ENCODE data around the gene TMEM273. TPM values are rescaled to one million over a fixed set of nuclear protein-coding genes. Genes with fewer than 3 reads are reported as not detected.
"Not testable (repeated sequence)": the region's sequence is repeated elsewhere in the genome, so short reads cannot be mapped to it uniquely, and the experiment has no call there.

TMEM273 gene
- total RNA-seq, 1 donor from 2014 or later: 11.1 TPM

DNA sequence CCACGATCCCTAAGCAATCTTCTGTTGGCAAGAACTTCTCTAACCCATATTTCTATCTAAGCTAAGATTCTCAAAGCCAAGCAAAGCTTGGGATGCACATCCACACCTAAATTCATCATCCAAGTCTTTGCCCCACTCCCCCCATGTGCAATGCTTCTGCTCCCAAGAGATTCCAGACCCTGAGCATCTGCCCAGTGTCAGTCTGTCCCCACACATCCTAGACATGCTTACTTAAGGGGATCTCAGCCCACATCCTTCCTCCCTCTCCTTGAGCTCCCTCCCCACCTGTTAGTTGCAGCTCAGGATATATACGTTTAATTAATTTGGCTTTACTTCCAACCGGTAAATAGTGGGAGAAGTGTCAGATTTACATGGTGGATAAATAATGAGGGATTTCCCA lies 17.0 kb upstream of the TMEM273 start:
- intact Hi-C loops (cut with micrococcal nuclease): no loop called here

DNA sequence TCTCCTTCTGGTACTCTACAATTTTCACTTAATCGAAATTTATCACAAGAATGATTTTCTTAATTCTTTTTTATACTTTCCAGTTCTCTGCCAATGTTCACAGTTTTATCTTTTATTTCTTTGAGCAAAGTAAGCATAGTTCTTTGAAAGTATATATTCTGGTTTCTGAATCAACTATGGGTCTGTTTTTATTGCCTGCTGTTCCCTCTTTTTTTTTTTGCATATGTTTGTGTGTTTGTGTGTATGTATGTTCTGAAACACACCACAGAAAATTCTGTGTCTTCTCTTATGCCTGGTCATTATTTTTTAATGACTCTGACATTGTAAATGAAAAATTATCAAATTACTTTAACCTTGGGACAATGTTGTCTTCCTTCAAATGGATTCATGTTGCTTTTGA lies 15.9 kb upstream of the TMEM273 start:
- intact Hi-C loops (cut with micrococcal nuclease): no loop called here

DNA sequence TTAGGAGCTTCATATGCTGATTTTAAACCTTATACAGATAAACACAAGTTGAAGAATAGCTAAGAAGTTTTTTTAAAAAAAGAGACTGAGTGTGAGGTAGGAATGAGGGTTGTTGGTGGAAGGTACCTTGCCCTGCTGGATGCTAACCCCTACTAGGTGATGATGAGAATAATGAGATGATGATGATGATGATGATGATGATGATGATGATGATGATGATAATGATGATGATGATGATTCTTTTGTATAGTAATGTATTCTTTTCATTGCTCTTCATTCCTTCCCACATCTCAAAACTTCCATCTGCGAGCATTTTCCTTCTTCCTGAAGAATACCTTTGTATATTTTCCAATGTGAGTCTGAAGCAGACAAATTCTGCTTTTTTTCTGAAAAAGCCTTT lies 14.1 kb upstream of the TMEM273 start:
- intact Hi-C loops (cut with micrococcal nuclease): no loop called here

DNA sequence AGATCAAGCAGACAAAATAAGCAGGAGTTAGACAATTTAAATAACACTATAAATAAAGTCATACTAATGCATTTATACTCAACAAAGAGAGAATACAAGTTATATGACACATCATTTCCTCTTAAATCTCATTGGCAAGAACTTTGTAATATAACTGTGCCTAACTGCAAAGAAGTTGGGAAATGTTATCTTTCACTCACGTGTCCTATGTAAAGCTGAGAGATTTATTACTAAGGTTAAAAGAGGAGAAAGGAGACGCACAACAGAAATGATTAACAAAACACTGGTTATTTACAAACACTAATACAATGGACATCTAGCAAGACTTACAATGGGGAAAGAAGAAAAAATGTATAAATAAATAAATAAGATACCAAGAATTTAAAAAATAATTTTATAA lies 12.7 kb upstream of the TMEM273 start:
- intact Hi-C loops (cut with micrococcal nuclease): no loop called here

DNA sequence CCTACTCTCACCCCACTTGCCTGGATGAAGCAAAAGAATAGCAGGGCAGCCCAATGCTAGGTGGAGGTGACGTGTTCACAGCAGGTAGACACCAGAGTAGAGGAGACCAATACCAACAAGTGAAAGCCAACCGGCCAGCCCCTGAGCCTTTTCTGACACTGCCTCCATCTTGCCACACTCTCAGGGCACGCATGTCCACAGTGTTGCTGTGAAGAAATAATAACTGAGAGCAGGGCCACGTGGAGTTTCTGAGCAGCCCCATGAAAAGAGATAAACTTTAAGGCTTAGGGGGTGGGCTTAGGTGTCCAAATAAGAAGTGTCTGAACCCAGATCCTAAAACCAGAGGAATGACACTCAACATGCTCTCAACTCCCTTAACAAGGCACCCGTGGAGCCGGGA lies 9.0 kb upstream of the TMEM273 start:
- intact Hi-C loops (cut with micrococcal nuclease): no loop called here

DNA sequence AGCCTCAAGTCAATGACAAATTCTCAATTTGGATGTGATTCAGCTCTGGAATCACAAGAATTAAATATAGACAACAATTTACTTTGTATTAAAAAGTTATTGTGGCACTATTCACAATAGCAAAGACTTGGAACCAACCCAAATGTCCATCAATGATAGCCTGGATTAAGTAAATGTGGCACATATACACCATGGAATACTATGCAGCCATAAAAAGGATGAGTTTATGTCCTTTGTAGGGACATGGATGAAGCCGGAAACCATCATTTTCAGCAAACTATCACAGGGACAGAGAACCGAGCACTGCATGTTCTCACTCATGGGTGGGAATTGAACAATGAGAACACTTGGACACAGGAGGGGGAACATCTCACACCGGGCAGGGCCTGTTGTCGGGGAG lies 7.7 kb upstream of the TMEM273 start:
- intact Hi-C loops (cut with micrococcal nuclease): not testable (repeated sequence)

DNA sequence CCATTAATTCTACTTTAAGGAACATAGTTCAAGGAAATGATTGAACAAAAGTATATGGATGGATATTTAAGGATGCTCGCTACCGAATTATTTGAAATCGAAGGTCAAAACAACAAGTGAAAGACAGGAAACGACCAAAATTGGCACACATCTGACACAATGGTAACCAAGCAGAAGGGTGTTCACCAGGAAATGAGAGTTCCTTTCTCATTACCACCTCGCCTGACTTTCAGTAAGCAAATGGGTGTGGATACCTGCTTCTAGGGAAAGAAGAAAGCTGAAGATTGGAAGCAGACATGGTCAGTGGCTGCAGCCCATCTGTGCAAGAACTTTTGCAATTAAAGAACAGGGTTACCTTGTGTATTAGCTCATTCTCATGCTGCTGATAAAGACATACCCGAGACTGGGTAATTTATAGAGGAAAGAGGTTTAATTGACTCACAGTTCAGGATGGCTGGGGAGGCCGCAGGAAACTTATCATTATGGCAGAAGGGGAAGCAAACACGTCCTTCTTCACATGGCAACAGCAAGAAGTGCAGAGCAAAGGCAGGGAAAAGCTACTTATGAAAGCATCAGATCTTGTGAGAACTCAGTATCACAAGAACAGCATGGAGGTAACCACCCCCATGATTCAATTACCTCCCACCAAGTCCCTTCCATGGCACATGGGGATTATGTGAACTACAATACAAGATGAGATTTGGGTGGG lies 6.2 kb upstream of the TMEM273 start:
- intact Hi-C loops (cut with micrococcal nuclease): no loop called here

DNA sequence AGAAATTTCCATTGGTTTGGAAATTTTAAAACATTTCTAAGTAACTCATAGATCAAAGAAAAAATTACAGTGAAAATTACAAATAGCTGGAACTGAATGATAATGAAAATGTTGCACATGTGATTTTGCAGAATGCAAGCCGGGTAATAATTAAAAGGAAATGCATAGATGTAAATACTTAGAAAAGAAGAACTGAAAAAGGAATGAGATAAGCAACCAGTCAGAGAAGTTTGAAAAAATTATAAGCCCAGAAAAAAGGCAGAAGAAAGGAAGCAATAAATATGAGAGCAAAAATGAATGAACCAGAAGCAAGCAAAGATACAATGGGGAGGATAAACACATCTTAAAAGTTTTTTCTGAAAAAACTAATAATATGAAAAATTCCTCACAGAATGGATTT lies 3.2 kb upstream of the TMEM273 start:
- intact Hi-C loops (cut with micrococcal nuclease): no loop called here

DNA sequence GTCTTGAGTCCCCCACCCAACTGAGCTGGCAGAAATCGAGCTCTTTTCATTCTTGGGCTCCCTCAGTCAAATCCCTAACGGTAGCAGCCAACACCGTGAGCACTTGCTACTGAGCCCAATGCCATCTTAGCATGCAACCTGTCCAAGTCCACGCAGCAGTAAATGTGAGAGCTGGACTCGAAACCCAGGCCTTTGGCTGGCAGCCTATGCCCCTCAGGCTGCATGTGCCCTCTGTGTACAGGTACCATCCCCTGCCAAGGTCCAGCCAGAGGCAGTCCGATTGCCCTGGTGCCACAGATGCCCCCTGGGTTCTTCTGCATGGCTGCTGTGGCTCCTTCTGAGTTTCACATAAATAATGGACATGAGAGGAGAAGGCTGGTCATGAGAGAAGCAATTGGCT lies 1.2 kb upstream of the TMEM273 start:
- intact Hi-C loops (cut with micrococcal nuclease): no loop called here

DNA sequence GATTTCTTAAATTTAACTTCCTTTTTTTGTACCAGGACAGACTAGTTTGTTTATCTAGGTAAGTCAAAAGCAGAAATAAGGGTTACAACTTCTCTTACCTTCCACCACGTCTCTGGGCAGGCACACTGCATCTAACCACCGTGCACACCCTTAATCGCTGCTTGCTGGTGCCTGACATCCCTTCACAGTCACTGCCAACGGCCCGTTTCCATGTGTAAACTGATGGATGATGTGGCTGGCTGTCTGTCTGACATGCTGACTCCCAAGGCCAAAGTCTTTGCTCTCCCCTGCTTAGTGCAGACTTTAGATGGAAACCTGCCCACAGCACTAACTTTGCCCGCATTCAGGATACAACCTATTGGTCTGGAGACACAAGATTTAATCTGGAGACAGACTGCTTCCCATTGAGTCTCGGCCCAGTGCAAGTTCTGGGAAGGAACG lies 1.1 kb downstream of the TMEM273 start:
- intact Hi-C loops (cut with micrococcal nuclease): loop anchor here (1.0 kb wide), 1 partner anchor 352 kb away; the partner anchor contains the start of gene ERCC6

DNA sequence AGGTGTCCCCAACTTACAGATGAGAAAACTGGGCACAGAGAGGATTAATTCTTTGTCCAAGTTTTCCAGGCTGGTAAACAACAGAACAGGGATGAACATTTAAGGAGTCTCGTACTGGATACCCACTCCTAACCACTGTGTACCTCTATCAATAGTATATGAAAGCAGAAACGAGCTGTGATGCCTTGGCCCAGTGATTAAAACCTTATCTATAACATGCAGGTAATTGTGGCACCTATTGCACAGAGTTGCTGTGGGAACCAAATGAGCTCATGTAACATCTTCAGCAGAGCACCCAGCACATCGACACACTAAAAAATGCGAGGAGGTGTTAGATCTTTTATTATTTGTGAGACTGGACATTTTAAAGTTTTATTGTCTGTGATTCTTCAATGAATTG lies 1.6 kb downstream of the TMEM273 start:
- intact Hi-C loops (cut with micrococcal nuclease): loop anchor here (1.0 kb wide), 1 partner anchor 353 kb away; the partner anchor contains the start of gene ERCC6

DNA sequence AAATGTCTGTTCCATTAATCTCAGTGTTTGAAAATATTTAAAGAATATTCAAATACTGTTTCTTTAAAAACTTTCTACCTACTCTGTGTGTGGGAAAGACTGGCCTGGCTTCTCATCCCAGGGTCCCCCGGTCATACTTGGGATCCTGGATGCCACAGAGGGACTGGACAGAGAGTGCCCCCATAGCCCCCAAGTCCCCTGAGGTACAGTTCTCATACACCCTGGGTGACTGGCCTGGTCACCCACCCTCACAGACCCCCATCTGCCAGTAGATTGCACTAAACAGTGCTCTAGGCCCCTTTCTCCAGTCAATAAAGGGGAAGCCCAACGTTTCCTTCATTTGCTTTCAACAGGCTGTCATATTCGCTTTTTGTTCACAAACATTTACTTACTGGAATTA lies 3.0 kb downstream of the TMEM273 start:
- intact Hi-C loops (cut with micrococcal nuclease): no loop called here

DNA sequence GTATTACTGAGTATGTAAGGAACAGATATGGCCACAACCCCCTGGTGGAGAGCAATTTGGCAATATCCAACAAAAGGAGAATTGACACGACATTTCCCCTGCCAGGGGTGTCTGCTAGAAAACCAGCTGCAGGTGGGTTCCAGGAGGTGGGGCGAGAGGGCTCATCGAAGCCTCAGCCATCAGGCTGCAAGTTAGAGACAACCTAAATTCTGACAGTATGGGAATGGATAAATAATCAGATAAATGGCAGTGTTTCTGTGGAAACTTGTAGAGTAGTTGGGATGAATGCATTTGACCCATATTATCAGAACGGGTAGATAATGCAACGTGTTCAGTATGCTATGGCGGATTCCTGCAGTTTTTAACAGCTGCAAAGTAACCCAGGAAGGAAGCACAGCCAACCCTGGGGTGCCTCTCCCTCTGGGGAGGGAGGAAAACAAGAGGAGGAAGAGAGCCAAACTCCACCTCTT lies 3.5 kb downstream of the TMEM273 start:
- intact Hi-C loops (cut with micrococcal nuclease): no loop called here

DNA sequence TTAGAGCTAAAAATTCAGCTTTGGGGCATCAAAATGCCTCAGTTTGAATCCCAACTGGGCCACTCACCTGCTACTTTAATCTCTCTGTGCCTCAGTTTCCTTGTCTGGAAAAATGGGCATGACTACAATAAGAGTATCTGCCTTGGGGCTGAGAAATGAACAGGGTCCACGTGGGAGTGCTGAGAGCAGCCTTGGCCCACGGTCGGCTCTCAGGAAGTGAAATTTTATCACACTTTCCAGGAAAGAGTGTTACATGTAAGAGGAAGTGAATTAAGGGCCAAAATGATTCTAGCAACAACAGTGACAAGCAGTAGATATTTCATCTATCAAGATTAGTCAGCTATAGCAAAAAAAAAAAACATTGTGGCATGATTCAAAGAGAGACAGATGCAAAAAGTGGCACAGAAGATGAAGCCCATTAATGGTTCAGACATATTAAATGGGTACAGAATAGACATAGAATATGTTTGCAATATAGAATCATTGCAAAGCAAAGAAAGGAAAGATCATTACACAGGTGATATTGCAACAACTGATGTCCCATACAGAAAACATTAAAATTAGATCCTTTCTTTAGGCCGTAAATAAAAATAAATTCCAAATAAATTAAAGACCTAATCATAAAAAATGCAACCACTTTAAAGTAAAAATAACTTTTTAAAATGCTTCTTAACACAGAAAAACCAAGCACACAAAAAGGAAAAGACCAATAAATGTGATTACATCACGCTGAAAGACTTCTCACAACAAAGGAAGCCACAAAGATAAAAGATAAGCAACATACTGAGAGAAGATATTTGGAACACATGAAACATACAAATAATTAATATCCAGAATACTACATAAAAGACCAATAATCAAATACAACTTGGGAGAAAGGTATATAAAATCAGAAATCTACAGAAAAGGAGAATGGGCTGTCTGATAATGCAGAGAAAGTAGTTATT lies 4.3 kb downstream of the TMEM273 start:
- intact Hi-C loops (cut with micrococcal nuclease): no loop called here

DNA sequence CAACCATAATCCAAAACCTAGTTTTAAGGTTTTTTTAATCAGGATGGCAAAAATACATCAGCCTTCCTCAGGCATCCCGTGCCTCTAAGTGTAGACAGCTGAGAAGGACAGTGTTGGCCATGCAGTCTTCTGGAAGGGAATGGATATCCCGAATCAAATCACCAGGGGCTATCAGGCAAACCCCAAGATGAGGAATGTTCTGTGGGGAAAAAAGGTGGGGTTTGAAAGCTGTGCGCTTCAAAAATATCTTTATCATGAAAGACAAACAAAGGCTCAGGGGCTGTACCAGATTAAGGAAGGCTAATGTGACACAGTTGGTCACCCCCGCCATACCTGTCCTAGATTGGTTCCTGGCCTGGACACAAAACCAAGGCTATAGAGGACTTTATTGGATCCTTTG lies 5.4 kb downstream of the TMEM273 start:
- intact Hi-C loops (cut with micrococcal nuclease): no loop called here

DNA sequence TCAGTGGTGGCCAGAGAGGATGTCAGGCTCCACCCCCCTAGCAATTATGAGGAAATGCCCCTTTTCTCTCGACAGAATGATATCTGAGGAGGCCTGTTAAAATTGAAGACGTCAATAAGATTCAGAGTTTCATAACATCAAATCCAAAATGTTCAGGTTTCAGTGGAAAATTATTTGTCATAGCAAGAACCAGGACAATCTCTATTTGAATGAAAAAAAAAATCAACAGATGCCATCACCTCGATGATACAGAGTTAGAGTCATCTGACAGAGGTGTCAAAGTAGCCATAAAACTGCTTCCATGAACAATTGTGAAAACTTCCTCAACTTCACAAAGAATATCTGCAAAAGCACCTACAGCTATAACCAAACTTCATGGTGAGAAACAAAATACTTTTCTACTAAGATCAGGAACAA lies 7.7 kb downstream of the TMEM273 start:
- intact Hi-C loops (cut with micrococcal nuclease): loop anchor here (1.0 kb wide), 1 partner anchor 8 kb away; the partner anchor contains the start of gene TMEM273

DNA sequence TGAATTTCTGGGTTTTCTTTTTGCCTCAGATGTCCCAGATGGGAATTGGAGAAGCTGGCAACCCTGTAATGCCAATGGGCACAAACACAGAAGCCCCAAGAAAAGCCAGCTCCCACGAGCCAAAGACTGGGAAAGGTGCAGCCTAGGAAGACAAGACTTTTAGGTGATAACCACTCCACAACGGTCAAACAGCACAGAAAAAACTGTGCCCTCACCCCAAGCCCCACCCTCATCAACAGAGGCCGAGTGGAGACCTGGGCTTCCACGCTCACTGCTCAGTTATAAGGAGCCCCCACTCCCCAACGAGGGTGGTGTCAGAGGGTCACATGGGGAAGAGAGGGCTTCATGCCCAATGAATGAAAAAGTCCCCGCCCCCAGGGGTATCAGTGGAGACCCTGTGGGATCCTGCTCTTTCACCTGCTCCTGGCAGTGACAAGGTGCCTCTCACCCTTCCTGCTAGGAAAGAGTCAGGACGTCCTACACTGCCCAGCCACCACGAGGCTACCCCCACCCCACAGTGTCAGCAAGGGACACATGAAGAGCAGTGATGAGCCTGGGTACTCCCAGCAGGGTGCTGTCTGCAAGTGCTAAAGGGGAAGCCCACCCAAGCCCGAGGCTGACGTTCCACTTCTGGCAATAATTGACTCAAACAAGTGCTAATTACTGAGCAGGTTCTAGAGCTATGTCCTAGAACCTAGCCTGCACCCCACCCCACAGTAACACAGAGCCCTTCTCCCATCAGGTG lies 8.3 kb downstream of the TMEM273 start:
- intact Hi-C loops (cut with micrococcal nuclease): loop anchor here (1.0 to 5.0 kb wide), 4 partner anchors 8 to 873 kb away; partner anchors contain the start of genes MAPK8 and TMEM273

DNA sequence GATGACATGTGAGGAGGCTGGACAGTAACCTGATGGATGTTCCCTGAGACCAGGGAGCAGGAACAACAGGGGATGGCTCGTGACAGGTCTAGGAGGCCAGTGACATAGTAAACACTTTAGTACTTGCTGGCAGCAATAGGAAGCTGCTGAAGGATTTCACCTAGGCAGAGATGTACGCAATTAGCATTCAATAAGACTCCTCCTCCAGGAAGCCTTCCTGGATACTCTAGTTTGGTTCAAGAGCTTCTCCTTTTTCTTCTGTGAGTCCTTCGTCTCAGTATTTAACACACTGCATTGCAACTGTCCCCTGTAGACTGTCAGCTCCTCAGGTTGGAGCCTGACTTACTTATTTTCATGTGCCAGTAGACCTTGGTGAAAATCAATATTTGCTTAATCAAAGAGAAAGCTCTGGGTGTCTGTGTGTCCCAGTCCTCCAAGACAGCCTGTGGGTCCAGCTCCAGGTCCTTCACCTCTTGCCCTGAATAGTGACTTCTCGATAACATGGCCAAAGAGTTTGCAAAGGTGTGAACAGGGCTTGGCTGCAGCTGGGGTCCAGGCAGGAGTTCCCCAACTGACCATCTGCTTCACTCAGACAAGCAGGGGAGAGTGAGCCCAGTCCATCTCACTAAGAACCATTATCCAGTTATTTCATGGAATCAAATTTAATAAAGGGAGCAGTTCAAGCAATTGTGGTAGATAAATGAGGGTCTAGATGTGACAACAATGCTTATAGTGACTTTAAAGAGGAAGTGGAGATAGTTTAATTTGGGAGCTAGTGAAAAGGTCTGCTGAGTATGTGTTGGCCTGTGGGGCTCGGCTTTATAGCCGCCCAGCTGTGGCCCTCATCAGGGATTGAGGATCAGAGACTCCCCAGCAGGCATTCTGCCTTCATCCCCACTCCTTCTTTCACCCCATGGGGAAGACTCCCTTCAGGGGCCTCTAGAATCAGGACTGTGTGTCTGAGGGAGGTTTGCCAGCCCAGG lies 9.4 kb downstream of the TMEM273 start:
- intact Hi-C loops (cut with micrococcal nuclease): loop anchor here (5.0 kb wide), 3 partner anchors 329 to 871 kb away; partner anchors contain the start of gene MAPK8

DNA sequence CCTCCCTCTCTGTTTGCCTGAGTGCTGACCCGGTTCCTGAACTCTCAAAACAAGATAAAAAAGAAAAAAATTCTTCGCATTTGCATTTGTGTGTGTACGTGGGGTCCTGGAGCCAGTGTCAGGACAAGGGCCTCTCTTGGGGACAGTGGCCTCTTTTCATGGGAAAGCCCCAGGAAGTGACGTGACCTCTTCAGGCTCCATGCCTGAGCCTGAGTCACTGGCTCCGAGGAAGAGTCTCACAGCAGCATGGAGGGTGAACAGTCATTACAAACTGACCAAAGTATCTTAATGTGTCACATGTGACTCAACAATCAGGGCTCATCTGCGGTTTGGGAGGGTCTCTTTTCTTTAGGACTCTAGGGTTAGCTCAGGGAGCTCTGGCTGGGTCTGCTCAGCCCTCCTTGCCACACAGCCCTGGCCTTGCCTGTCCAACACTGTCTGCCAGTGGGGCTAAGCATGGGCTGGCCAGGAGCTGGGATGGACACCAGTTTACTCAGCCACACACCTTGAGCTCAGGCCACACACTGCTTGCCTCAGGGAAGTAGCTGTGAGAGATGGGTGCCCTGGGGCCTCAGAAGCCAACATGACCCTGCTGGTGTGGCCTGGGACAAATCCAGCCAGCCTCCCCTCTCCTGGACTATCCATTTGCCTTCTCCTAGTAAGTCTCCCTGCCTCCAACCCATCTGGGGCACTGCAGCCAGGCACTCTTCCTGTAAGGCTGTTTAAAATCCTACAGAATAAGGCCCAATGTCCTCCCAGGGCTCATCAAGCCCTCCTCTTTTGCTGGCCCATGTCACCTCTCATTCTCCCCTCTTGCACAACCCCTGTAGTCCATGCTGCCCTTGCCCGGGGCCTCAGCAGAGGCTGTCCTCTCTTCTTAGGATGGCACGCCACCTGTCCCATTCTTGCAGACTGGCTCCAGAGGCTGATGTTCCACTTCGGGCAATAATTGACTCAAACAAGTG lies 10.5 kb downstream of the TMEM273 start:
- intact Hi-C loops (cut with micrococcal nuclease): loop anchor here (1.0 to 5.0 kb wide), 5 partner anchors 99 to 870 kb away; partner anchors contain the start of genes ERCC6 and MAPK8

All from T-helper 1 cell treated with Interleukin-12 subunit alpha and Interleukin-12 subunit beta and Interleukin-4 antibody, amounts not matched to agents 30 ng/mL and 1 ng/mL, for 36 hours (primary cell).